Measurements from ENCODE around the gene TMEM52.
A peak's percentile ranks its signal among the peaks of the same experiment; 100 is the strongest.

The TMEM52 gene

GRCh38 chr1:1918901-1919303 is at the start of gene TMEM52:
Gene TMEM52 (minus strand): TSS chr1:1919279. CDS start chr1:1919265, 14 bp downstream.
- DNase-seq (ENCODE audit: low read depth in 2 of 2) = no peak

- no peak for DNase-seq (ENCODE audit: low read depth in 2 of 2)
Measured at GRCh38 chr1:1967879-1968278, 48.8 kb upstream of the TMEM52 start.

- DNase-seq (ENCODE audit: low read depth in 2 of 2) = no peak
Measured at GRCh38 chr1:1967151-1967550, 48.1 kb upstream of the TMEM52 start.

GRCh38 chr1:1966071-1966740 is 47.1 kb upstream of the TMEM52 start:
- DNase-seq (ENCODE audit: low read depth in 2 of 2) = no peak

GRCh38 chr1:1965546-1965945 is 46.5 kb upstream of the TMEM52 start:
- no peak for DNase-seq (ENCODE audit: low read depth in 2 of 2)

GRCh38 chr1:1964811-1965210 is 45.7 kb upstream of the TMEM52 start:
- no peak for DNase-seq (ENCODE audit: low read depth in 2 of 2)

- DNase-seq (ENCODE audit: low read depth in 2 of 2) = no peak
Measured at GRCh38 chr1:1963570-1963969, 44.5 kb upstream of the TMEM52 start.

- no peak for DNase-seq (ENCODE audit: low read depth in 2 of 2)
Measured at GRCh38 chr1:1962752-1963151, 43.7 kb upstream of the TMEM52 start.

GRCh38 chr1:1960480-1961196 is 41.6 kb upstream of the TMEM52 start:
- DNase-seq (ENCODE audit: low read depth in 2 of 2) = no peak

- DNase-seq (ENCODE audit: low read depth in 2 of 2) = peak; percentile 62 to 75
Measured at GRCh38 chr1:1959840-1960479, 40.9 kb upstream of the TMEM52 start.

GRCh38 chr1:1959459-1959839 is 40.4 kb upstream of the TMEM52 start:
- DNase-seq (ENCODE audit: low read depth in 2 of 2) = no peak

- DNase-seq (ENCODE audit: low read depth in 2 of 2) = no peak
Measured at GRCh38 chr1:1958071-1958541, 39.0 kb upstream of the TMEM52 start.

GRCh38 chr1:1957533-1957961 is 38.5 kb upstream of the TMEM52 start:
- no peak for DNase-seq (ENCODE audit: low read depth in 2 of 2)

- no peak for DNase-seq (ENCODE audit: low read depth in 2 of 2)
Measured at GRCh38 chr1:1956586-1957532, 37.8 kb upstream of the TMEM52 start.

GRCh38 chr1:1956101-1956500 is 37.0 kb upstream of the TMEM52 start:
- no peak for DNase-seq (ENCODE audit: low read depth in 2 of 2)

- no peak for DNase-seq (ENCODE audit: low read depth in 2 of 2)
Measured at GRCh38 chr1:1955621-1956094, 36.6 kb upstream of the TMEM52 start.

- DNase-seq (ENCODE audit: low read depth in 2 of 2) = peak in 1 of 2 donors; percentile 13
Measured at GRCh38 chr1:1954831-1955441, 35.9 kb upstream of the TMEM52 start.

- no peak for DNase-seq (ENCODE audit: low read depth in 2 of 2)
Measured at GRCh38 chr1:1954015-1954414, 34.9 kb upstream of the TMEM52 start.

GRCh38 chr1:1950940-1951339 is 31.9 kb upstream of the TMEM52 start:
- DNase-seq (ENCODE audit: low read depth in 2 of 2) = no peak

GRCh38 chr1:1948783-1949182 is 29.7 kb upstream of the TMEM52 start:
- DNase-seq (ENCODE audit: low read depth in 2 of 2) = no peak

- no peak for DNase-seq (ENCODE audit: low read depth in 2 of 2)
Measured at GRCh38 chr1:1947493-1947892, 28.4 kb upstream of the TMEM52 start.

Measured in activated CD4-positive, alpha-beta T cell treated with anti-CD3 and anti-CD28 coated beads for 24 hours (primary cell).